ENCODE results near the gene ST6GALNAC3.

The ST6GALNAC3 gene

DNA sequence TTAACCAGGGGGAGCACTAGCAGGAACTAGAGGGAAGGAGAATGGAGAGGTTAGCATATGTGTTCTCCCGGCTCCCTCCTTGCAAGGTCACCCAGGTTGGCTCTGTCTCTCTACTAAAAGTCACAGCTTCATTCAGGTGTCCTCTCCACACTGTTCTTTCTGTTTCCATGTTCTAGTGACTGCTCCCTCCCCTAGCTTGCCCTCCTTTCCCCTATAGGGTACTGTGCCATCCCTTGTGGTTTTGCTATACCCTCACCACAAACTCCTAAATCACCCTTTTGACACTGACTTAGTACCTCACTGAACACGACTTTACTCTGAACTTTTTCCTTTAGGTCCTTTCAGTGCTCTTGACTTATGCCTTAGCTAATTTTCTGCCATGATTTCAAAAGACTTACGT is 389.3 kb downstream of the ST6GALNAC3 start:
- DNase-seq, result no peak

DNA sequence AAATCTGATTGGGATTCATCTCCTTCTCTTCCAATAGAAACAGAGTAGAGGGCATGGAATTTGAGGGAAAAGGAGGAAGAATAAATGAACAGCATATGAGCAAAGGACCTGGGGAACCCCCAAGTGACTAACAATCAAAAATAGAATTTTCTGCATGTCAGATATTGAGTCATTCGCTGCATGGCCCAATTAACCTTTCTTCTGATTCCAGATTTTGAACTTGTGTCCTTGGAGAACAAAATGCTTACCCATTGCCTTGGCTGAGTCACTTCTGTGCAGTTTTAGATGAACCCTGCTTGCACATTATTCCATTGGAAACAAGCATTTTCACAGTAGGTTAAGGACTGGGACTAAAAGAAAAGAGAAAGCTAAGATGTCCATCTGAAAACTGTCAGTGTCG is 390.5 kb downstream of the ST6GALNAC3 start:
- DNase-seq, result peak; percentile 10 to 60 (median 25)

DNA sequence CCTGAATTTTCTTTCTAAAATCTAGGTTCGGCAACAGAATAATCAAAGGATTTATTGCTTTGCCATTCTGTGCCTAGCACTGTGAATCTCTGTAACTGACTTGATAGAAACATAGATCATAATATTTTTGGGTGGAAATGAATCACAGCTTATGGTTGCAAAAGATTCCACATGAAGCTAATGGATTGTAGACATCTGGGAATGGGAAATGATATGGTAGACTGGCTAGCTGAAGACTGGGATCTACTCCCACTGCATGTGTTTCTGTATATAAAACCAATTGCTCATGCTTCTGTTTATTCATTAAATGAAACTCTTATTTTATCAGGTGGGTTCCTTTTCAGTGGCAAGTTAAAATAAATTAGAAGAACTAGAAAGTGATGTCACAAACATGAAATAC is 395.6 kb downstream of the ST6GALNAC3 start:
- no peak for DNase-seq

DNA sequence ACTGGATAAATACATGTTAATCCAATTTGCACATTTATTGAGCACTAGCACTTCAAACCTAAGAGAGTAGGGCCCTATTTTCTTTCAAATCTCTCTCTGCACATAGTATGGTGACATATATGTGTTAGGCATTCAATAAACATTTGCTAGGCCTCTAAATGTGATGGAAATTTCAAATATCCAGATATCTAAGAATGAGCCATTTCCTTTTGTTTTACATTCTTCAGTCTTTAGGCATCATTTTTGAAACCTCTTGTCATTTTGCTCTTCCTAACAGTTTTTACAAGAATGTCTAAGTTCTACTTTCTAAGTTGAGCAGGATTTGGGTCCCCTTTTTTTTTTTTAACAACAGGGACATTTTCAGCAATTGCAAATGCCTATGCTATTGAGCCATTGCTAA is 397.0 kb downstream of the ST6GALNAC3 start:
- no peak for DNase-seq

DNA sequence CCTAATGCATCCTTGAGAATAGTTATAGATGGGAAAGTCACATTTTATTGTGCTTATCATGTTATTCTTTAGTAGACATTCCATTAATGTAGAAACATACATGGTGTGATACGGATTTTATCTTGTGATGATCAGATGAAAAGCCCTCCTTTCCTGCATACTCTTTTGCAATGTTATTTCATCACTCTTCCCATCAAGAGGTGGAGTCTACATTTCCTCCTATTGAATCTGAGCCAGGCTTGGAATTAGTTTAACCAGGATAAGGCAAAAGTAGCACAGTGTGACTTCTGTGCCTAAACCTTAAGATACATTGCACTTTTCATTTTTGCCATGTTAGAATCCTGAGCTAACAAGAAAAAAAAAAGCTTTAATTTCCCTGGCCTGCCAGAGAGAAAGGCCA is 399.0 kb downstream of the ST6GALNAC3 start:
- DNase-seq, result no peak

DNA sequence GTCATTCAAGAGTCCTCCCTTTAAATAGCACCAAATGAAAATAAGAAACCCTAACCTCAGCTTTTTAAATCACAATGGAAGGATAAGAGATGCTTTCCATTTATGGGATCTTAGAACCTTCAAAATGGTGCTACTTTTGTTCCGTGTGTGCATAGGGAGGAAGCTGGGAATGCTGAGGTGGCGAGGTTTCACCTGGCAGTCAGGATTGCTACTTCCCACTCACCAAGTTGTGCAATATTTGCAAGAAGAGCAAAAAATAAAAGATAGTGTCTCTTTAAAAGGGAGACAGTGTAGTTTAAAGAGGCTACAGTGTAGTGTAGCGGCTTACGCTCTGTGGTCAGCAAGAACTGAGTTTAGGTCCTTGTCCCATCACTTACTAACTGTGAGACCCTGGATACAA is 400.4 kb downstream of the ST6GALNAC3 start:
- DNase-seq, result no peak

DNA sequence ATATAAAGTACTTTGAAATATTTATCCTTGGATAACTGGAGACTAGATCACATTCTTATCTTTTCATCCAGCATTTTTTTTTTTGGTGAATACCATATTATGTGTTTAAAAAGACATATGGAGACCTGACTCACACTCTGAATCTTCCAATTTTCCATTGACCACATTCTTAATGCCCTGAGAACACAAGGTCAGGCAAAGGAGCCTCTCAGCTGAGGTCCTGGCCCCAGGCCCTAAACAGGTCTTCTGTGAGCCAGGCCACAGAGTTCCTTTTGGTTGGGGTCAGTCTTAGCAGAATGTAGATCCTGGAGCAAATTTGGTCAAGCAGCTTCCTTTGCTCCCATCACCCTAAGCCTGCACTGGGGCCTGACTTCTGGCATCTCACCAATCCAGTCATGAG is 402.6 kb downstream of the ST6GALNAC3 start:
- no peak for DNase-seq

DNA sequence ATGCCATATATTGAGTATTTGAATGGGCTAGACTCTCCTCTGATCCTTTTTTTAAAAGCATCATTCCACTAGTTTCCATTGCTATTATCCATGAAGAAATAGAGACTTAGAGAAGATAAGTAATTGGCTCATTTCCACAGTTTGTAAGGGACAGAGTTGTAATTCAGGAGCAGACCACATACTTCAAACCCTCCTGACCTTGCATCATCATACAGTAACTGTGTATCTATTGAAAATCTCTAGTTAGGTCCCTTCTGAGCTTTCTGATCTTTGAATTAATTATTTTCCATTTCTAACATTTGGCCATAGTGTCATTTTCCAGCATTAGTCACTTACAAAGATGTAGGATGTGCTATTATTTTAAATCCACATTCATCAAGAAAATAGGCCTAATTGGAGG is 406.3 kb downstream of the ST6GALNAC3 start:
- no peak for DNase-seq

DNA sequence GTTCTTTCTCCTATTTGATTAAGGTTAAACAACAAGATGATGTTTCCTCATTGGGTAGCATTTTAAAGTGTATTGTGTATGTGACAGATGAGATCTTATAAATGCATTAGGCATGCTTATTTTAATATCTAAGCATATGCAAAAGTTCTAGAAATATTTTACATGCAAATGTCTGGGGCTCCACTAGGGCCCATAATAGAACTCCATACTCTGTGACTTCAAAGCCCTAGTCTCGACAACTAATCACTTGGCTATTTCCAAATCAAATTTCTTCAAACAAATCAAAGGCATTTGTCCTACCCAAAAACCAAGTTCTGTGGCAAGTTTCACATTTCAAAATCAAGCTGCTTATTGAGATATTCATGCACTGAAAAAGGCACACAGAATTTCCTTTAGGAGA is 407.1 kb downstream of the ST6GALNAC3 start:
- DNase-seq, result no peak

DNA sequence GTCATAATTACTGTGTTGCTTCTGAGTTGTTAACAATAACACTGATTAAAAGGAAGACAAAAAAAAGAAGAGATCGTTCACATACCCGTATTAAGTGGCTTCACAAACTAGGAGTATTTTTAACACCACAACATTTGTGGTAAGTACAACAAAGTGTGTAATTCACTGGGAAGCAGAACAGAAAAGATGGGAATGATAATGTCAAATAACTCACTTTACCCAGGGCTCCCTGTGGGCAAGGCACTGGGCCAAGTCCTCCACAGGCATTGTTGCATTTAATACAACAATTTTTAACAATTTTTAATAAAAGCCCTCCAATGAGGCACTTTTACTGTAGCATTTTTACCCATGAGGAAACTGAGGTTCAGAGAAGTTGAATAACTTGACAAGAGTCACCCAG is 407.7 kb downstream of the ST6GALNAC3 start:
- DNase-seq, result no peak

DNA sequence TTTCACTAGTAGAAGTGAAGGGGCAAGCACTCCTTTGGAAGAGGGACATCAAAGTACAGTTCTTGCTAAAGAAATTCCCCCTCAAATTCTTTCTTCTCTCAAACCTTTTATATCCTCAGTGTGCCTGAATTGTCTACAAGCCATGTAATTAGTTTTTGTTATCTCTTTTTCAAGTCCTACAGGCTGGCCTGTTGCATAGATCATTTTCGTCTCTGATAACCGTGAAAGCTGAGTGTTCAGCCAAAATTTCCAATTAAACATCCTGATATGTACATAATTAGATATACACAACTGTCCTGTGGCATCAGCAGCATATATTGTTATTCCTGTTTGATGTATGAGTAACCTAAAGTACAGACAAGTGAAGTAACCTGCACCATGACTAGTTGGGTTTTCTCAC is 417.2 kb downstream of the ST6GALNAC3 start:
- DNase-seq, result no peak

DNA sequence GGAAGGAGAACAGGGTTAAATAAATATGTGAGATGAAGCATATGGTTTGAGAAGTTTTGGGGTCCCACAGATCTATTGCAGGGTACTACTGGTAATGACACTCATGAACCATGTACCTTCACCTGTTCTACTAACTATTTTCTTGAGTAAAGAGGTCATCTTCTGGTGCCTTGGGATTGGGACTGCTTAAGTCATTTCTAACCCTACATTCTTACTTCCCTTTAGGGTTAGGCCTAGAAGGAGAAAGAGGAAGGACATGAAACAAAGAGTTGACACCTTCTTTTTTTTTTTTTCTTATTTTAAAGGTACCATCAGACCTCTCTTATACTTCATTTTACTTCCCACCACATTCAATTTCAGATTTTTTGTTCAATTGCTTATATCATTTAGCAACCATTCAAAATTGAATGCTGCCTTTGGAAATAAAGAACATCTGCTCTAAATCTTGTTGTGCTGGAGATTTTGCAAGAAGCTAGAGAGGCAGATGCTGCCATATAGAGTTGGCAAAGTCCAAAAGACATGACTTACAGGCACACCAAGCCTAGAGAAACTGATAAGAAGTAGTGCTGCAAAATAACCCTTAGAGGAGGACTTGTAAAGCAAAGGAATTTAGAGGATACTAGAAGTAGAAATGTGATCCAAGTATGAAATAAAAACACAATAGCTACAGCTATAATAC is 418.3 kb downstream of the ST6GALNAC3 start:
- peak in 2 of 4 experiments; percentile 20 to 39 for DNase-seq

DNA sequence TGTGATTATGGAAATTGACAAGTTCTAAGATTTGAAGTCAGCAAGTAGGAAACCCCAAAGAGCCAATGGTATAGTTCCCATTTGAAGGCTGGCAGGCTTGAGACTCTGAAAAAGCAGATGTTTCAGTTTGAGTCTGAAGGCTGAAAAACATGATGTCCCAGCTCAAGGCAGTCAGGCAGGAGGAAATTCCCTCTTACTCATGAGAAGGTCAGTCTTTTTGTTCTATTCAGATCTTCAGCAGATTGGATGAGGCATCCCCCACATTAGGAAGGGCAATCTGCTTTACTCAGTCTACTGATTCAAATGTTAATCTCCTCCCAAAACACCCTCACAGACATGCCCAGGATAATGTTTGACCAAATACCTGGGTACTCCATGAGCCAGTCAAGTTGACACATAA is 420.3 kb downstream of the ST6GALNAC3 start:
- peak; percentile 18 to 59 (median 36) for DNase-seq

DNA sequence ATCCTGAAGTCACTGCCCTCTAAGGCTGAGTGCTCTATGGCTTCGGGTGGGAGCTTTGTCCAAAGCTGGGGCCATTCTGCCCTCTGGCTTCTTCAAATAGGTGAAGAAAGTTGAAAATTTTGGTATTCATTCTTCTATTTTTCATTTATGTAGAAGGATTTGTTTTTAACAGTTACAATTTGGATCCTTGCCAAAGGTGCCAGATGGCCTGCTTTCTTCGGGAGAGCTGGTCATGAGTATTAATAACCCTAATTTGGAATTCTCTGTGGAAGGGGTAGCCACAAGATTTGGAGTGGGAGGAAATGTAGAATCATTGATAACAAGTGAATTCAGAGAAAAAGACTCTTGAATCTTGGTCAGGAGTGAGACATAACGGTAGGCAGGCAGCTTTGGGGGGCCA is 422.3 kb downstream of the ST6GALNAC3 start:
- DNase-seq, result no peak

DNA sequence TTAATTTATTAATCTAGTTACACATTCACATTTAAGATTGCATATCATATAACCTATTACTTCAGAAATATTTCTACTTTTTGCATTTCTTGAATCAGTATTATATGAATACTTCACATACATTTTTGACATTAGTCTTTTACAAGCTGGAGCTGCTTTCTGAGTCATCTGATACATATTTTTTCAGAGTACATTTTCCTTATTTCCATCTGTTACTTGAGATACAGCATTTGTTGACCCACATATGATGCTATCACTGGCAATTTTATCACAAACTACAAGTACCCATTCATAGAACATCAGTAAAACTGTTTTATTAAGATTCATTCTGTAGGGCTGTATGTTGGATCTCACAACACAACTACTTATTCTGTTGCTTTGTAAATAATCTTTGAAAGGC is 425.6 kb downstream of the ST6GALNAC3 start:
- DNase-seq, result no peak

DNA sequence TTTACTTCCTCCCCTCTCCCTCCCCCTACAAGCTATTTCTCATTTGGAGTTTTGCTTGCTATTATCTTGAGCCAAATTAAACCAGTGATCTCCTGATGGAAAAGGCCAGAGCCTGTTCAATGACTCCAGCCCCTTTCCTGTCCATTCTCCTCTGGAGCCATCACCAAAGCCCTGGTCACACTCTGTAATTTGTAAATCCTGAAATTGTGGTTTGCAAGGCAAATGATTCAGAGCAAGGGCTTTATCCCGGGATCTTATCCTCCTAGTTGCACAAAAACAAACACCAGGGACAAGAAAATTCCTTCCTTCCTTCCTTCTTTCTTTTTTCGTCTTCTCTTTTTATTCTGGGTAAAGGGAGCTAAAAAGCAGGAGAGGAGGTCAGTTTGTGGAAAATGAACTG is 426.6 kb downstream of the ST6GALNAC3 start:
- DNase-seq, result no peak

DNA sequence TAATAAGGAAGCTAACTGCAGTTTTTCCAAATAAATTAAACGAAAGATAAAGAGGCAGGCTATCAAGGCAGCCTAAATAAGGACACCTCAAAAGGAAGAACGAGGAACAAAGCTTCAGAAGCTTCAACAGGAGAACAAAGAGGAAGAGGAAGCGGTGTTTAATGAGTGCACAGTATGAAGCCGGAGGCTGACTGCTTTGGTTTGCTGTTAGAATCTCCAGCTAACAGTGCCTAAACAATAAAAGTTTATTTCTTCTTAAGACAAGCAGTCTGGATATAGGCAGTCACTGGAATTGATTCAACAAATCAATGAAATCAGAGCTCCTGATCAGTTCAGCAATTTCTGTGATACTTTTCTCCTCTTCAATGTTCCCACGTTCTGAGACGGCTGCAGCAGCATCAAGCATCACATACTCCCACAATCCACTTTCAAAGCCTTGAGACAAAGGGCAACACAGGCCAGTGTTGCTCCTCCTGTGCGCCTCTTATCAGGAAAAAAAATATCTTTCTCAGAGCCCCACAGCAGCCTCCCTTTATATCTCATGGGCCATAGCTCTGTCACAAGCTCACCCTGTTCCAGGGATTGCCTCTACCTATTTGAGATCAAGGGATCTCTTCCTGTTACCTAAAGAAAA is 427.2 kb downstream of the ST6GALNAC3 start:
- peak; percentile 2 to 43 (median 25) for DNase-seq

DNA sequence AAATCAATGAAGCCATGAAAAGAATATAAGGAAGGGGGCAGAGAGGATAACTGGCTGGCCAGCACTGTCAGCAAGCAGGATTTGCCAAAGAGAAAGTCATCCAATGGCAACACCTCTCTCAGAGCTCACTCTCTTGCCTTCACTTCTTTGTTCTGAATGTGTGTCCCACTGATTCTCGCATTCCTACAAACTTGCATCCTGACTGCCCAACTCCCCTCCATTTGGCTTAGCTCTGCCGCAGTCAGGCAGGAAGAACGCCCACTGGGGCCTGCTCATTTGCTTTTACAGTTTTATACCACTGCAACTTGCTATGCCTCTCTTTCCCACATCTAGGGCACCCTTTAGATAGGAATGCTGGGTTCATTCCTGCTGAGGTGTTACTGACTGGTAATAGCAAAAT is 428.6 kb downstream of the ST6GALNAC3 start:
- no peak for DNase-seq

DNA sequence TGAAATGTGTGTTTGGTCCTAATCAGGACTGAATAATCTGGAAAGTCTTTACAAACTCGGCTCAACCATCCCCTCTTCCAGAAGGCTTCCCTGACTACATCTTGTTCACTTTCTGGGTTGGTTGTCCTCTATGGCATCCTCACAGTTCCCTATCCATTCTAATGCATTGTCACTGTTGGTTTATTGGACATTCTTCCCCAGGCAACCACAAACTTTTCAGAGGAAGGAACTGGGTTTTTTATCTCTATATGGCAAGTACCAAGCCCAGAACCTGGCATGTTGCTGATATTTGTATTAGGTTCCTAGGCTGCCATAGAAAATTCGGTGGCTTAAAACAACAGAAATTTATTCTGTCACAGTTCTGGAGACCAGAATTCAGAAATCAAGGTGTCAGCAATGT is 429.2 kb downstream of the ST6GALNAC3 start:
- DNase-seq, result no peak

DNA sequence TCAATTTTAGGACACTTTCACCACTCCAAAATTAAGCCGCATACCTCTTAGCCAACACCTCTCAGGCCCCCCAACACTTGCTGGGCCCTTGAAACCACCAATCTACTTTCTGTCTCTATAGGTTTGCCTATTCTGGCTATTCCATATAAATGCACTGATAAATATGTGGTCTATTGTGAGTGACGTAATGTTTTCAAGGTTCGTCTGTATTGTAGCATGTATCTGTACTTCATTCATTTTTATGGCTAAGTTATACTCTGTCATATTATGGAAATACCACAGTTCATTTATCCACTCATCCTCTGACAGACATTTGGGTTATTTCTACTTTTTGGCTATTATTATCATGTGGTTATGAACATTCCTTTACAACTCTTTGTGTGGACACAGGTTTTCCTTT is 432.8 kb downstream of the ST6GALNAC3 start:
- no peak for DNase-seq

DNA sequence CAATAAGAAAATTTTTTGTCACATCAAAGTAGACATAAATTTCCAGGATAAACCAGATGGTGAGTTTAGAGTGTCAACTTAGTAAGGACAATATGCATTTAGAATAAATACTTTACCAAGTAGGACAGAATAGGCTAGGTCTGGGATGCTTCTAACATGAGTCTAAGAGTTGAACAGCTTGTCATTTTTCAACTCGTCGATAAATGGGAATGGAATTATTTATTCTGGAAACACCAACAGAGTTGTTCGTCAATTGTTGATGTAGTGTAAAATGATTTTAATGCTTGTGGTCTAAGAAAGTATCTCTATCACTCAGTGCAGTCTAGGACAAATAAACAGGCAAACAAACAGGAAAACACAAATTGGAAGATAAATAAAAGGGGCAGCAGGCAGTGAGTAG is 434.3 kb downstream of the ST6GALNAC3 start:
- no peak for DNase-seq

DNA sequence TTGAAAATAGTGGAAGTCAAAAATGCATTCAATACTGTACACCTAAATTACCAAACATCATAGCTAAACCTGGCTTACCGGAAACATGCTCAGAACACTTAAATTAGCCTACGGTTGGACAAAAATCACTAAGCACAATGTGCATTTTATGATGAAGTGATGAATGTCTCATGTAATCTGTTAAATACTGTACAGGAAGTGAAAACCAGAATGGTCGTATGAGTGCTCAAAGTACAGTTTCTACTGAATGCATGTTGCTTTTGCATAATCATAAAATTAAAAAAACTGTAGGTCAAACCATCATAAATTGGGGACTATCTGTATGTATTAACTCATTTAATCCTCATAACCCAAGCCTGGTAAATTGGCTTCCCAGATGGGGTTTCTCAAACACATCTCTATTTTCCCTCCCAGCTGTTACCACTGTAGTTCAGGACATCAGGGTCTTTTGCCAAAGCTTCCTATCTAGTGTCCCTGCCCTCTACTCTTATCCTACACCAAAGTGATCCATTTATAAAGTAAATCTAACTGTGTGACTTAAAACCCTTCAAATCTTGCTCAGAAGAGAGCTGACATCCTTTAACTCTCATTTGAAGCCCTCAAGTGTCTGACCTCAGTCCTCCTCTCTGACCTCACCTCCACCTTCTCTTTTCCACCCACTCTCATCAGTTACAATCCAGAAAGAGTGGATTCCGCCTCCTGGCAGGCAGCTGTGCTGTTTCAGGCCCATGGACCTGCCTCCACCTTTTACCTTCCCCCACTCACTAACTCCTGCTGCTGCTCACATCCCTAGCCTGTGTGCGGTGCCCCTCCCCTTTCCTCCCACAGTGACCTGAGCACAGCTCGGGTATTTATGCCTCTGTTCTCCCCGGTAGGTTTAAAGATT is 436.4 kb downstream of the ST6GALNAC3 start:
- DNase-seq, result no peak

DNA sequence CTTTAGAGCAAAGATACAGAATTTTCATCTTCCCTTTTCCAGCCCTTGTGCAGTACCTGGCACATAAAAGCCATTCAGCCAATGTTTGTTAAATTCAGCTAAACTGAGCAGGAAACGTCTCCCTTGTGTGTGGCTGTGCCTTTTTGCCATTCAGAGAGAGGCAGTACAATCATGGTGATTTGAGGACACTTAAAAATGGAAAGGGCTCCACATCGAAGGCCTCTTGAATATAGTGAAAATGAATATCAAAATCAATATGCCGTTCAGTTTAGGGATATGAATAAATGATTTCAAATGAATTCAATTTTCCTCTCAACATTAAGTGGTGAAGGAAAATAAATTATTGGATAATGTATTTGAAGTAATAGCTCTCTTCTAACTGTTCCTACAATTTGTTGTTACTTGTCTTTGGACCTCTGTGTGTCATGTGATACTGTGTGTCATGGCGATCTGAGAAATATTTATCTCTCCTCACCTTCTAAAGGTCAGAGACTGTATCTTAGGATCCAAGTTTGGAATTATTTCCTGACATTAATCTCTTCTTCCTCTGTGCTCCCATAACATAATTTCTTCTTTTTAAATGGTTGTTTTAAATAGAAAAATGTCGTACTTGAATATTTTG is 437.1 kb downstream of the ST6GALNAC3 start:
- no peak for DNase-seq
